ENCODE measurements around the gene TP53. TPM values are rescaled to one million over a fixed set of nuclear protein-coding genes. Genes with fewer than 3 reads are reported as not detected.

The TP53 gene
- polyA plus RNA-seq, 3 donors = 16.2 to 35.1 (median 25.8) TPM

- WGBS (ENCODE audit: insufficient coverage) = 98% methylated on average over 14 of the region's 17 CpGs
- Histone ChIP-seq H4K20me1 (ENCODE audit: insufficient read depth, low read length) (no peaks in the 10 kb centered on the region), H3K9me3 (replicated peaks in 1 of 2; ENCODE audit: control insufficient read depth in 1 of 2, insufficient read depth in 1 of 2, low read length in 2 of 2) (no peaks in the 10 kb centered on the region), H3K4me3 (replicated peaks in 1 of 3; ENCODE audit: low read depth in 2 of 3, low read length in 3 of 3) (no peak overlapping the region), H3K79me2 (ENCODE audit: insufficient read depth, low read length) (no peaks in the 10 kb centered on the region), H2AFZ (ENCODE audit: insufficient read depth, low read depth, low read length, poor library complexity, severe bottlenecking) (no peak overlapping the region), H3K9ac (ENCODE audit: insufficient read depth, low read length, poor library complexity, severe bottlenecking) (no peak overlapping the region), H3K27me3 (ENCODE audit: control insufficient read depth in 2 of 2, insufficient read depth in 2 of 2, low read length in 2 of 2) (peaks cover 28 to 38% of the 10 kb centered on the region in 2 donors), H3K4me2 (replicated peaks; ENCODE audit: extremely low read depth, low read length, poor library complexity, severe bottlenecking) (no peak overlapping the region), H3K4me1 (ENCODE audit: control insufficient read depth in 1 of 2, insufficient read depth in 2 of 2, low read length in 2 of 2) (peaks cover 8 to 13% of the 10 kb centered on the region in 2 donors), H3K36me3 (replicated peaks in 1 of 2; ENCODE audit: control insufficient read depth in 1 of 2, insufficient read depth in 2 of 2, low read length in 2 of 2) (no peaks in the 10 kb centered on the region), H3K27ac (ENCODE audit: low read depth in 1 of 2, low read length in 2 of 2) (no peak overlapping the region)
- Mint-ChIP-seq H3K9me3 (peaks cover 0 to 17% (median 4%) of the 10 kb centered on the region in 7 donors), H3K36me3 (peaks cover 5 to 7% of the 10 kb centered on the region in 2 donors), H3K27ac (no peak overlapping the region), H3K4me1 (peaks cover 10% of the 10 kb centered on the region), H3K27me3 (ENCODE audit: low read depth in 3 of 3) (peaks cover 31 to 49% (median 38%) of the 10 kb centered on the region in 3 donors), H3K4me3 (no peak overlapping the region)
- no peak for TF ChIP-seq CTCF (IDR thresholded peaks at IDR 0.05)
- DNase-seq = no peak
- intact Hi-C loops (cut with micrococcal nuclease) = no loop called here
These were observed 31.8 kb downstream of the TP53 start for GRCh38 chr17:7655541-7655840.

- Histone ChIP-seq H2AFZ (ENCODE audit: insufficient read depth, low read depth, low read length, poor library complexity, severe bottlenecking) (no peak overlapping the region), H3K9me3 (replicated peaks in 1 of 2; ENCODE audit: control insufficient read depth in 1 of 2, insufficient read depth in 1 of 2, low read length in 2 of 2) (no peaks in the 10 kb centered on the region), H3K27ac (ENCODE audit: low read depth in 1 of 2, low read length in 2 of 2) (no peak overlapping the region), H3K27me3 (ENCODE audit: control insufficient read depth in 2 of 2, insufficient read depth in 2 of 2, low read length in 2 of 2) (peaks cover 33 to 43% of the 10 kb centered on the region in 2 donors), H3K4me3 (replicated peaks in 1 of 3; ENCODE audit: low read depth in 2 of 3, low read length in 3 of 3) (no peak overlapping the region), H4K20me1 (ENCODE audit: insufficient read depth, low read length) (no peaks in the 10 kb centered on the region), H3K36me3 (replicated peaks in 1 of 2; ENCODE audit: control insufficient read depth in 1 of 2, insufficient read depth in 2 of 2, low read length in 2 of 2) (no peaks in the 10 kb centered on the region), H3K4me1 (ENCODE audit: control insufficient read depth in 1 of 2, insufficient read depth in 2 of 2, low read length in 2 of 2) (peaks cover 13 to 18% of the 10 kb centered on the region in 2 donors), H3K4me2 (replicated peaks; ENCODE audit: extremely low read depth, low read length, poor library complexity, severe bottlenecking) (no peak overlapping the region), H3K9ac (ENCODE audit: insufficient read depth, low read length, poor library complexity, severe bottlenecking) (no peak overlapping the region), H3K79me2 (ENCODE audit: insufficient read depth, low read length) (no peaks in the 10 kb centered on the region)
- H3K9me3 Mint-ChIP-seq = peaks cover 0 to 21% (median 4%) of the 10 kb centered on the region in 7 donors
- peak overlapping the region in 1 of 2 donors; percentile 44 for H3K4me3 Mint-ChIP-seq
- no peak overlapping the region for H3K27ac Mint-ChIP-seq
- peaks cover 36 to 54% (median 43%) of the 10 kb centered on the region in 3 donors for H3K27me3 Mint-ChIP-seq (ENCODE audit: low read depth in 3 of 3)
- TF ChIP-seq CTCF (IDR thresholded peaks at IDR 0.05) = no peak
- peaks cover 7 to 9% of the 10 kb centered on the region in 2 donors for H3K36me3 Mint-ChIP-seq
- H3K4me1 Mint-ChIP-seq = peaks cover 15% of the 10 kb centered on the region
- WGBS (ENCODE audit: insufficient coverage) = 97% methylated on average over 11 of the region's 16 CpGs
- no peak for DNase-seq
- intact Hi-C loops (cut with micrococcal nuclease) = no loop called here
These were observed 32.3 kb downstream of the TP53 start for GRCh38 chr17:7654832-7655540.

Data from CD14-positive monocyte (primary cell).